CD4-positive, alpha-beta T cell treated with Interleukin-12 subunit alpha and Interleukin-12 subunit beta, for 1 hour (primary cell): ENCODE data around the gene BTBD19.
"Not testable (repeated sequence)": the region's sequence is repeated elsewhere in the genome, so short reads cannot be mapped to it uniquely, and the experiment has no call there.

Experiments used
- DNase-seq: peaks from one replicate; pipeline ENCODE4 v3.0.0-alpha.2; 2020

The BTBD19 gene

DNA sequence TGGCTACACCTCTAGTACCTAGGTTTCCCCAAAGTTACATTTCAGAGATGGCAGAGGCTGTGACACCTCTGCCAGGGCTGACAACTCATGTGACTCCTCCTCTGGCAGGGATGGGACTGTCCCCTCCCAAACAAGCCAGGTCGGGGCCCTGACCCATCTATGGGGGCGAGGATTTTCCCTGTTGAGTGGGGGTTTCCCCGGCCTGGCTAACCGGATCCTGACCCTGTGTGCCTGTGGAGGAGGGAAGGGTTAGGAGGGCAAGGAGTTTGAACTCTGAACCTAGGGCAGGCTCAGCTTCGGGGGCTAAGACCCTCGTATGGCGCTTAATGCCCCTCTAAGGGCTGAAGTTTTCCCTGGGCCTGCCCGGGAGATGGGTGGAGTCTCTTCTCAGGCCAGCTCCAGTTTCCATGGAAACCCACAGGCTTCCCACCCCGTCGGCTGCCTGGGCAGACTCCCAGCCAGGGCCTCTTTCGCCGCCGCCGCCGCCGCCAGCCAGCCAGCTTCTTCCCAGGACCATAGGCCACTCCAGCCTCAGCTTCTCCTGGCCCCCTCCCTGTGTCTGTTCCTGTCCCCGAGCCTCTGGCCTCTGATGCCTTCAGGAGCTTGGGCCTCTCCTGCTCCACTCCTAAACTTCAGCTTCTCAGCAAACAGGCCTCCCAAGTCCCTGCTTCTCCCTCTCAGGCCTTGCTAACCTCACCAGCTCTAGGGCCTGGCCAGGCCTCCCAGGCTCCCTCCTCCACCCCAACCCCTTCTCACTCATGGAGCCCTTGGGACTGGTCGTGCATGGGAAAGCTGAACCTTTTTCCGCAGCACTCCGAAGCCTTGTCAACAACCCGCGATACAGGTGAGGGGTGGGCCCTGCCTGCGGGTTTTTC is at the start of gene BTBD19:
BTBD19 (plus strand) TSS at position 461 of the 875 bp plus-strand sequence; CDS start at position 759, 298 bp downstream.
- DNase-seq: peak; percentile 85

- no peak for DNase-seq
Observed at GRCh38 chr1:44759077-44759476, 49.2 kb upstream of the BTBD19 start.

- DNase-seq: no peak
Observed at GRCh38 chr1:44760876-44761275, 47.4 kb upstream of the BTBD19 start.

DNA sequence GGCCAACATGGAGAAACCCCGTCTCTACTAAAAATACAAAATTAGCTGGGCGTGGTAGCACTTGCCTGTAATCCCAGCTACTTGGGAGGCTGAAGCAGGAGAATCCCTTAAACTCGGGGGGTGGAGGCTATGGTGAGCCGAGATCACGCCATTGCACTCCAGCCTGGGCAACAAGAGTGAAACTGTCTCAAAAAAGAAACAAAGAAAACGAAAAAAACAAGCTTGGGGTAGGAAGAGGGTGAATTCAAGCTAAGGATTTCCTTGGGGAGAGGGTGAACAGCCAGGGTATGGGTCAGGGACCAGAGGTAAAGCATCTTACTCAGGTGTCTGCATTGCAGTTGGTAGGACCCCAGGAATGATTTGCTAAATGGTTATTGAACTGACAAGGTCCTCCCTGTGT is 41.9 kb upstream of the BTBD19 start:
- DNase-seq: not testable (repeated sequence)

DNA sequence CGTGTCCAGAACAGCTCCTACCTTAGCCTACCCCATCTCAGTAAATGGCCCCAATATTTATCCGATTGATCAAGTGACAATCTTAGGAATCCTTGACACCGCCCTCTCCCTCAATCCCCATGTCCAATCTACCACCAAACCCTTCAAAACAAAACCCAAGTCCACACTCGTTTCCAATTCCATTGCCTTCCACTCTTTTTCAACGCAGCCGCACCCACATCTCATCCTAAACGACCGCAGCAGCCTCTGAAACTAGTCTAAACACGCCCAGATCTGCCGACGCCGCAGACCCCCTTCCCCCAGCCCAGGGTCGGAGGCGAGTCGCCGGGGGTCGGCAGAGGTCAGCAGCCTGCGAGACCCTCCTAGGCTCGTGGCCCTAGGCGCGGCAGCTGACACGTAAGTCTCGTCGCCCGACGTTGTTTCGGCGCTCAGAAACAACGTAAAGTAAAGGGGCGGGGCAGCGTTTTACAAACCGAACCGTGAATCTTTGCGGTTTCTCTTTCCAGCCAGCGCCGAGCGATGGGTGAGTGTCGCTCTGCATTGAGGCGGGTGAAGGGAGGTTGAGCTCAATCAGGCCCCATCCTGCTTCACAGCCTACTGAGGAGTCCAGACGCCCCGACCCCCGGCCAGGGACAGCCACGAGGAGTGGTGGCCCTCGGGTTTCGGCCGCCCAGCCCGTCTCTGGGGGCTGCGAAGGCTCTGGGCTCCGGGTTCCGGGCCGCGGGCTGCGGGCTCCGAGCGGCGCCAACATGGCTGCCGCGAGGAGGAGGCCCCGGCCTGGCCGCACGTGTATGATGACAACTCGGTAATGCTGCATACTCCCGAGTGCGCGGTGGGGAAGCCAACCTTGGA is 33.0 kb upstream of the BTBD19 start, which contains the start of gene RPS8:
RPS8 (plus strand) TSS at position 463 of the 852 bp plus-strand sequence; CDS start at position 520, 57 bp downstream.
- peak; percentile 91 for DNase-seq

DNA sequence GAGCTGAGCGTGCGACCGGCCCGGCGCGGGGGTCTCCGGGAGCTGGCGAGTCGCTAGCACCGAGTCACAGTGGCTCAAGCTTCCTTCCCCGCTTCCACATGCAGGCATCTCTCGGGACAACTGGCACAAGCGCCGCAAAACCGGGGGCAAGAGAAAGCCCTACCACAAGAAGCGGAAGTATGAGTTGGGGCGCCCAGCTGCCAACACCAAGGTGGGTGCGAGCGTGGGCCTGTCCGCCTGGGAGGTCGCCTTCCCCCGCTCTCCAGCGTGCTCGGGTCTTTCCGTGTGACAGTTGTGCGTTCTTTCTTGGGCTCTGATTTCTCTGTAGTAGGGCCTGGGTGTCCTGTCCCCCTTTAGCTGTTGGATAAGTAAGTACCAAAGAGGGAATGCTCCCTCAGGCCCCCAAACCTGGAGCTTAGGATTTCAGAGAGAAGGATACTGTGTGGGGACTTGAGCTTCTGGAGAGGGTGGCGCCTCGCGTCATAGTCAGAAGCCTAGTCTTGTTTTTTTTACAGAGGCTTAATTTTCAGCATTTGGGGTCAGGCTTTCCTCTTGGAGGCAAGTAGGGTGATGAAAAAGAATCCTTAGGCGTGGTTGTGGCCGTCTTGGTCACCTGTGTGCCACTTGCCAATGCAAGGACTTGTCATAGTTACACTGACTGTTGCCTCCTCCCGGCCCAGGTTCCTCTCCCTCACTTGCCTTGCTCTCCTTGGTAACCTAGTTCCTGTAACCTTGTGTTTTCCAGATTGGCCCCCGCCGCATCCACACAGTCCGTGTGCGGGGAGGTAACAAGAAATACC is 32.2 kb upstream of the BTBD19 start:
- peak; percentile 55 for DNase-seq

GRCh38 chr1:44776730-44777068 is 31.6 kb upstream of the BTBD19 start:
- no peak for DNase-seq

DNA sequence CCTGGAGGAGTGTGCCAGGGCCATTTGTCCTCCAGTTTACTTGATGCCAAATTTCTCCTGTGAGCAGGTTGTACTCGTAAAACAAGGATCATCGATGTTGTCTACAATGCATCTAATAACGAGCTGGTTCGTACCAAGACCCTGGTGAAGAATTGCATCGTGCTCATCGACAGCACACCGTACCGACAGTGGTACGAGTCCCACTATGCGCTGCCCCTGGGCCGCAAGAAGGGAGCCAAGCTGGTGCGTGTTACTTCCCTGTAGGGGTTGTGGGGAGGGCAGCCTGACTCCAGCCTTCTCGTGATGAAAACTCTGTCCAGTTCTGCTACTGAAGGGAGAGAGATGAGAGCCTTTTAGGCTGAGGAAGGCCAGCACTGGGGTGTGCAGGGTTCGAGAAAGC is 30.8 kb upstream of the BTBD19 start:
- no peak for DNase-seq

DNA sequence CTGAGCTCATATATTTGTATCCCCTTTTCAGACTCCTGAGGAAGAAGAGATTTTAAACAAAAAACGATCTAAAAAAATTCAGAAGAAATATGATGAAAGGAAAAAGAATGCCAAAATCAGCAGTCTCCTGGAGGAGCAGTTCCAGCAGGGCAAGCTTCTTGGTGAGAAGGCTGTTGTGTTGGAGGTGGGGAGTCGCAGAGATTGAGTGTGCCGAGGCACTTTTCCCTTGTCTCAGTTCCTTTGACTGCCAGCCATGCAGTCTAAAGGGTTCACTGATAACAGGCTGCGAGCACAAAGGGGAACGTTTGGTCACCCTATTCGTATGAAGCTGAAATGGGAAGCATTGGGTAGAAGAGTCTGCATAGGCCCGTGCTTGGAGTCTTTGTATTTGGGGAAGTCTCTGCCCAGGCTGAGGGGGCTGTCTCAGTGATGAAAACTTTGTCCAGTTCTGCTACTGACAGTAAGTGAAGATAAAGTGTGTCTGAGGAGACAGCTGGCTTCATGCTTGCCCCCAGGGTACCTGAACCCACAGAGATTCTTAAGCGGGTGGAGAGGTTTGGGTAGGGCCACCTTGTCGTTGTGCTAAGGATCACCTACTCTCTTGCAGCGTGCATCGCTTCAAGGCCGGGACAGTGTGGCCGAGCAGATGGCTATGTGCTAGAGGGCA is 30.2 kb upstream of the BTBD19 start:
- DNase-seq: no peak

GRCh38 chr1:44778705-44779576 is 29.4 kb upstream of the BTBD19 start:
- DNase-seq: no peak

GRCh38 chr1:44780583-44781121 is 27.7 kb upstream of the BTBD19 start:
- DNase-seq: no peak

- no peak for DNase-seq
Observed at GRCh38 chr1:44783697-44784093, 24.6 kb upstream of the BTBD19 start.

- DNase-seq: peak; percentile 43
Observed at GRCh38 chr1:44784094-44785028, 24.0 kb upstream of the BTBD19 start.

DNA sequence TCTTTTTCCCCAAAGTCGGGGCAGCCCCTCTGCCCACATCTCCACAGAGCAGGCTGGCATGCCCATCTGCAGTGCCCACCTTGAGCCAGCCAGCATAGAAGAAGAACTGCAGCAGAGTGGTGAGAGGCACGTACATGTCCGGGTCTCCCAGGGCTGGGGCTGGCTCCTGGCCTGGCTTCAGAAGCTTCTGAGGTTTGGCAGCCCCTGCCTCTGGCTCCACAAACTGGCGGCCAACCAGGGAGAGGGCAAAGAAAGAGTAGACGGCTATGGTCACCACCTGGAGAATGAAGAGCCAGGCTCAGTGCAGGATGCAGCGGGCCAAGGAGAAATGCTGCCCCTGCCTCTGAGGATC is 23.3 kb upstream of the BTBD19 start:
- no peak for DNase-seq

DNA sequence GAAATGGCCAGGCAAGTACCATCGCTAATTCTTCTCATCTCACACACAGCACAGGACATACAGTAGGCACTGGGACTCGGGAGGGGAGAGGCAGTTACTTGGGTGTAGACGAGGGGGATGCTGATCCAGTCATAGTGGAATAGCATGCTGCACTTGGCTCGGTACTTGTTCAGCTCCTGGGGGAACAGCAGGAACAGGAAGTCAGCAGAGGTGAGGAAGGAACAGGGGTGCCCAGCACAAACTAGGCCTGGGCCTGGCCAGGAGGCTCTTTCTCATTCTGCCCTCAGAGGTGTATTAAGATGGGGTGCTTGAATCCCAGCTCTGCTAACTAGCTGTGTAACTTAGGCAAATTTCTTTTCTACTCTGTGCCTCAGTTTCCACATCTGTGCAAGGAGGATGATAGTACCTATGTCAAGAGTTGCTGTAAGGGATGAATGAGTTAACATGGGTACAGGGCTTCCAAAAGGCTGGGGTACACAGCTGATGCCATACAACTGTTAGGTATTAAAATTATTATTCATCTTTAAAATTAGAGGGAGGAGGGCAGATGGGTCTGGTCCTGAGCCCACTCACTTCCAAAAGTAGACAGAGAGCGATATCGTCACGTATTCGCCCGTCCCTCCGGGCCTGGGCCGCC is 22.7 kb upstream of the BTBD19 start:
- no peak for DNase-seq

DNA sequence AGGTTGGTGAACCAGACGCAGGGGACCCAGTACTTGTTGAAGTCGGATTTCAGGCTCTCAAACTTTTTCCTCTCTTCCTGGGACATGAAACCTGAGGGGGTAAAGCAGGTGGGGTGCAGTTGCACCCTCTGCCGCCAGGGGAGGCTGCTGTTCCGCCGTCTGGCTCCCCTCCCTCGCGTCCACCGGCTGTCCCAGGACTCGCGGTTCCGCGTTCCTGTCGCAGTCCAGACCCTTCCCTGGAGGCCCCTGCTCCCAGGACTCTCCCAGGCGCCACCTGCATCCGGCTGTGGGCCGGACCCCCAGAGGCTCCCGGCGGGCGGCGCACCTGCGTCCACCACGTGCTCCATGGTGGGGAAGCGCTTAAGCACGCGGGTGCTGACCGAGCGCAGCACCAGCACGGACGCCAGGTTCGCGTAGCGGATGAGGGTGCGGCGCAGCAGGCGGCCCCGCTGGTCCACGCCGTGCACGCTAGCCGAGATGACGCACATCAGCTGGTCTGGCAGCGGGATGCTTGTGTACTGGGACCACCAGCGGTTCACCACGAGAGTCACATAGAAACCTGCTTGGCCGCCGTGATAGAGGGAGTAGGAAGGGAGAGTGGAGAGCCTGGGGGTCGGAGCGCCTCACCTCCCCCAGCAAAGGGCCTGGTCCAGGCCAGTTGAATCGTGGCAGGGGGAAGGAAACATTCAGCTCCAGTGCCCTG is 22.0 kb upstream of the BTBD19 start:
- peak; percentile 83 for DNase-seq

DNA sequence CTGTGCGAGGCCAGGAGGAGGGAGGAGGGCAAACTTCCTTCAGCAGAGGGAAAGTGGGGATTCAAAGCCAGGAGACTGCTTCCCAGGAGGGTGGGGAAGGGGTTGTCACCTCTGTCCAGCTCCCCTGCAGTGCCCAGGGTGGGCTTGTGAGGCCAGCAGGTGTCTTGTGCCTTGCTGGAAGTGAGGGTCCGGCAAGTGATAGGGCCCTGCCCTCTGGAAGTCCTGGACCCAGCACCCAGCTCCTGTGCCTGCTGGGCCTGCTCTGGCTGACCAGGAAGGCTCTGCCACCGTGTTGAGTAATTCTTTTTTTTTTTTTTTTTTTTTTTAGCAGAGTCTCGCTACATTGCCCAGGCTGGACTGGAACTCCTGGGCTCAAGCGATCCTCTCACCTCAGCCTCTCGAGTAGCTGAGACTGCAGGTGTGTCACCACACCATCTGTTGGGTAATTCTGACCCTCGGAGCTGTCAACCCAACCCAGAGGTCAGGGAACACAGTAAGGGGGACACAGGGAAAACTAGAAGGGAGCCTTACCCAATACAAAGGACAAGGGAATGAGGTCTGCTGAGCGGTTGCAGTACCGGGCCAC is 21.4 kb upstream of the BTBD19 start:
- no peak for DNase-seq

GRCh38 chr1:44787506-44787905 is 20.8 kb upstream of the BTBD19 start:
- no peak for DNase-seq
